Activated CD8-positive, alpha-beta memory T cell treated with anti-CD3 and anti-CD28 coated beads, Interleukin-2, amount 50 U/mL, for 4 hours (primary cell): Measurements from ENCODE around the gene PRRX2.
"Not testable (repeated sequence)": the region's sequence is repeated elsewhere in the genome, so short reads cannot be mapped to it uniquely, and the experiment has no call there.

Source experiments
- DNase-seq: peaks from one replicate; pipeline ENCODE4 v3.0.0-alpha.2; 2020

Gene PRRX2

DNA sequence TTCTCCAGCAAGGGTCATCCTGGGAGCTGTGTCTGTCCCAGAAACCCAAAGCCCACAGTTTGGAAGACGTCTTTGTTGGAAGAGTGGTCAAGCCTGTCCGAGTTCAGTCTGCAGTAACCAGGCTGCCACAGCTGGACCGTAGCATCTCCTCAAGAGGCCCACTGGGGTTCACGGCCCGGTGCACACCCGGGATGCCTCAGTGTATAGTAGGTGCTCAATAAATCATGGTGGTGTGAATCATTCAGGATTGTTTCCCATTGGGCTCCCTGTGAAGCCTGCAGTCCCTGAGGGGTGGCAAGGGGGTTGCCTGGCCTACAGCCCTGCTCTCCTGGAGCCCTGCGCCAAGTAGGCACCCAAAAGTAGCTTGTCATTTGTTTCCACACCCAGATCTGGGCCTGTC is 10.3 kb upstream of the PRRX2 start:
- DNase-seq = no peak

DNA sequence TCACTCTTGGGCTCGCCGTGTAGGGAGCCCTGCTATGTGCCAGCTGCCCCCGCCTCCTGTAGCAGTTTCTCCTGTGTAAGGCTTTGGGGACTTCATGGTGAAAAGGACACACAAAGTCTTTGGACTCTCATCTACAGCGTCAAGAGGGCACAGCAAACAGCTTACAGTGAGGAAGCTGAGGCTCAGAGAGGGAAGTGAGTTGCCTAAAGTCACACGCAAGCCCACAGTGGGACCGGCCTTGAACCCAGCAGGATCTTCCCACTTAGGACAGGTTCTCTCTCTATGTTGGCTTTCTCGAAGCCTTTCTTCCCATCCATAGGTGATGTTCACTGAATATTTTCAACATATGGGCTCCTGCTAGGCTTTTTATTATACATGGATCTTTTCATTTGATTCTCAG is 9.8 kb upstream of the PRRX2 start:
- no peak for DNase-seq

DNA sequence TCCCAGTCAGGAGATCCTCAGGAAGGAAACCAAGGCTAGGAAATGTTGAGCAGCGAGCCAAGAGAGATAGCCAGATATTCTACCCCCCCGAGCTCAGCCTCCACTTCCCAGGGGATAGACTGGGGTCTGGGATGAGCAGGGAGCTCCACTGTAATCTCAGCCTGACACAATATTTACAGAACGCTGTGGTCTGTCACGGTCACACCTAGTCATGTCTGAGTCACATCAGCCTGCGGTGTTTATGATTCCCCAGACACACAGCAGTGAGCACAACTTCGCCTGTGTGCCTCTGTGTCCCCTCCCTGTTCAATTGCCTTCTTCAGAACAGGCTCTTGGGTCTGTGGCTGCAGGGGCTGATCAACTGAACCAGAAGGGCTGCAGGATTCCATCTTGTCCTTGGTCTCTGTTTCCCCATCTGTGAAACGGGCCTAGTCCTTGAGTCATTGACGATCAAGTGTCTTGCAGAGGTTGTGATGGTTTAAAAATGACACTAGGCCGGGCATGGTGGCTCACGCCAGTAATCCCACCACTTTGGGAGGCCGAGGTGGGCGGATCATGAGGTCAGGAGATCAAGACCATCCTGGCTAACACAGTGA is 8.6 kb upstream of the PRRX2 start:
- DNase-seq = no peak

DNA sequence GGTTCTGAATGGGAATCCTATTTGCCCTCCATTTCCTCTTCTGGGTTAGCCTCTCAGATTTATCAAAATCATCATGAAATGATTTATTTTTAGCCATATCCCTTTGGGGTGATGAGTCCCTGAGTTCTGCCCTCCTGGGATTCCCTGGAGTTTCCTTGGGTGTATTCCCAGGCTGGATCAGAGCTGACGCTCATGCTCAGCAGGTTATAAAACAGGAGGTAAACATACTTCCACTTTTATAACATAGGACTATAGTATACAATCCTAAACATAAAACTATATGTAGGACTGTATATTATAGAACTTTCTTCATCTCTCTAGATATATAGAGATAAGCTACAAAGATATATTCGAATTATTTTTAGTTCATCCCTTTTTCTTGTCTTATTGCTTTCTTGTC is 4.4 kb upstream of the PRRX2 start:
- DNase-seq = no peak

DNA sequence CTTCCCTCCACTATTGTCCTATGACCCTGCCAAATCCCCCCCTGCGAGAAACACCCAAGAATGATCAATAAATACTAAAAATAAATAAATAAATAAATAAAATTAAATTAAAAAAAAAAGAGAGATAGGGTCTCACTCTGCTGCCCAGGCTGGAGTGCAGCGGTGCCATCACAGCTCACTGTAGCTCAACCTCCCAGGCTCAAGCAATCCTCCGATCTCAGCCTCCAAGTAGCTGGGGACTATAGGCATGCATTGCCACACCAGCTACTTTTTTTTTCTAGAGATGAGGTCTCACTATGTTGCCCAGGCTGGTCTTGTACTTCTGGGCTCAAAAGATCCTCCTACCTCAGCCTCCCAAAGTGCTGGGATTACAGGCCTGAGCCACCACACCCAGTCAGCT is 3.2 kb upstream of the PRRX2 start:
- DNase-seq = not testable (repeated sequence)

DNA sequence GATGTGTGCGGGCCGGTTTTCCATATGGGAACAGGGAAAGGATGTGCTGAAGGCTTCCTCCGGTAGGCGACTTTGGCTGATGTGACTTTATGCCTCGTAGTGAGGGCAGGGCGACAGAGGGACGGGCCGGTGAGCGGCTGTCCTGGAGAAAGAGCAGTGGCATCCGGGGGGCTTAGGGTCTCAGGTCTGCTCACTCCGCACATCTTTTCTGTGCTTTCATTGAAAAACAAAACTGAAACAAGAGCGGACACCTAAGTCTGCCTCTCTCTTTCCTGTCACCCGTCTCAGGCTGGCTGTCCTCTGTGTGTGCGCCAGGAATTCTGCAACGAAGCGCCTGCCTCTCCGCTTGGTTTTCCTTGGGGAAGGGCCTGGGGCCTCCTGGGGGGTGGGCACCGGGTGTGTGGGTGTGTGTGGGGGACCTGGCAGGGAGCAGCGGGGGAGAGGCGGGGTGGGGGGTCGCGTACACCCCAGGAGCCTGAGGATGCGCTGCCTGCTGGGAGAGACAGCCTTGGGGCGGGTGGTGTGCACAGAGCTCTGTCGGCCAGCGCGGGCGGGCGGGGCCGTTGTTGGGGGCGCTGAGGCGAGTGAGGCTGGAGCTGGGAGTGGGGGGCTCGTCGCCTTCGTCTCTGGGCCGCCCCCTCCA is 580 bp upstream of the PRRX2 start:
- DNase-seq = no peak

DNA sequence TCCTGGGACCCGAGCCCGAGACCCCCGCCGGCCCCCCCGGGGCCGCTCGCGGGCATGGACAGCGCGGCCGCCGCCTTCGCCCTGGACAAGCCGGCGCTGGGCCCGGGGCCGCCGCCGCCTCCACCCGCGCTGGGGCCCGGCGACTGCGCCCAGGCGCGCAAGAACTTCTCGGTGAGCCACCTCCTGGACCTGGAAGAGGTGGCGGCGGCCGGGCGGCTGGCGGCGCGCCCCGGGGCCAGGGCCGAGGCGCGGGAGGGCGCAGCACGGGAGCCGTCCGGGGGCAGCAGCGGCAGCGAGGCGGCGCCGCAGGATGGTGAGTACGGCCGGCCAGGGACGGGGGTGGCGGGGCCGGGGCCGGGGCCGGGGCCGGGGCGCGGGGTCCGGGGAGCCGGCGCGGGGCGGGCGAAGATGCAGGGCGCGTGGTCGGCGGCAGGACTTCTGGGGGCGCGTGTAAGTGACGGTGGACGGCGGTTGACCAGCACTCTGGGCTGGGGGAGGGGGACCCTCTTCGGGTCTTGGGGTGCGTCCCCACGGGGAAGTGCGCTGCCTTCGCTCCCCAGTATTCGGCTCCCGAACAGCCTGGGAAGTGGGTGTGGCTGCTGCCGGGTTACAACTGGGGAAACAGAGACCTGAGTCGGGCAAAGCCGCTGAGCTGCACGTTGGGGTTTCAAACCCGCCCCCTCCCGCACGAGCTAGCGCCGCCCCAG is 520 bp downstream of the PRRX2 start:
- no peak for DNase-seq

DNA sequence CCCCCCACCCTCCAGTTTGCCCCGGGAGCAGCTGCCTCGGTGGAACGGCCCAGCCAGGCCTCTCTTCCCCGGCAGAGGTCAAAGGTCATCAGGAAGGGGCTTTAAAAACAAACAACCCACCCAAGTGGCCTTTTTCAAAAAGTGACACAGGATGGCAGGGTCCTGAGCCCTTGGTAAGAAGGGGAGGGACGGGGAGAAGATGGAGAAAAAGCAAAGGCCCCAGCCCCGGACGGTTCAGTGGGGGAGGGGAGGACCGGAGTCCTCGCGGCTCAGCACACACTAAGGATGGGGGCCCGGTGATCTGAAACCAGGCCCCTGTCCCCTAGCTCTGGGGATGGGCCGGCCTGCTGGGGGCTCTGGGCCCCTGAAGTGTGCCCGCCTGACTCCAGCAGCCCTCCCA is 1.1 kb downstream of the PRRX2 start:
- DNase-seq = no peak

DNA sequence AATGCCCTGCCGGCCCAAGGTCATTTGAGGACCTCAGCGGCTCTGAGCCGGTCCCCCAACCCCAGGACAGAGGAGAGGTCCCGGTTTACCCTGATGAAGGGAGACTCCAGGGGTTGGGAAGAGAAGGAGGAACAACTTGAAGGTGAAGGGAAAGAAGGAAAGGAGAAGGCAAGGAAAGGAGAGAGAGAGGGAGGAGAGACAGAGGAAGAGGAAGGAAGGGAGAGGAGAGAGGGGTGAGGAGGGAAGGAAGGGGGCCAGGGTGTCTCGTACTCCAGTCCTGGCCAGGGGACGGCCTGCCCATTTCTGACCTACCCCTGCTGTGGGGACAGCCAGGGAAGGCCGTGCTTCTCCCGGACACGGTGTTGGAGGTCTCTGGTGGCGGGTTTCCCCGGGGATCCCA is 1.9 kb downstream of the PRRX2 start:
- no peak for DNase-seq

DNA sequence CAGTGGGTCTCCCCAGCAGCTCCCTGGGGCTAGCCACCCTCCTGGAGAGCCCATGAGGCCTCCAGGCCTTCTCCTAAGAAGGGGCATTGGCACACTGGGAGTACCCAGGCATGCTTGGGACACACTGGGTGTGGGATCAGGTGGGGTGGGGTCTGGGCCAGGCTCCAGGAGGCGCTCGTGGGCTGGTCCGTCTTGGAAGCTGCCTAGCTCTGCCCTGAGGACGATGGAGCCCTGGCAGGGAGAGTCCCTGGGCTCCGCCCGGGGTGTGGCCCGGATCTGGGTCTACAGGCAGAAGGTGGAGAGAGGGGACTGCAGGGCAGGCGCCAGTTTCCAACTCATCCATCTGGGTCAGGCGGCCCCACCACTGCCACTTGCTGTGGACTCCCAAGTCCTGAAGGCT is 2.4 kb downstream of the PRRX2 start:
- no peak for DNase-seq

DNA sequence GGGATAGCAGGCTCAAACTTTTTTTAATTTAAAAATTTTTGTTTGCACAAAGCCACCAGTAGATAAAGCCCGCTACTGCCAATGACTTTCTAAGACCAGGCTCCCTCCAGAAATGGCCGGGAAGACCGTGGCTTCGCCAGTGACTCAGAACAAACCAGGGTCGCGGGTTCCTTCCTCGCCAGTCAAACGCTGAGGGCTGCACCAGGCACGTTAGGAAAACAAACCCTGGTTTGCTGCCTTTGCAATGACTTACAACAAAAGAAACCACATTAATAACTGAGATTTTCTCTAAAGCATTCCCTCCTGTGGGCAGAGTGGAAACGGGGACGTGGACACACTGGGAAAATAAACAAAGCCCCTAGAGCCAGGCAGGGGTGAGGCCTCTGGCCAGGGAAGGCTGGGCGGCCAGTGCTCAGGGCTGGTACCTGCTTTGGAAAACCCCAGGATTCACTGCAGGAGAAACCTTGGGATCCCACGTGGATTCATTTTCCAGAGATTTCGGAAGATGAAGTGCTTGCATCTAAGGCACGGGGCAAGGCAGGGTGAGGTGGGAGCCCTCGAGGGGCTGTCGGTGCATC is 3.8 kb downstream of the PRRX2 start:
- DNase-seq = no peak

DNA sequence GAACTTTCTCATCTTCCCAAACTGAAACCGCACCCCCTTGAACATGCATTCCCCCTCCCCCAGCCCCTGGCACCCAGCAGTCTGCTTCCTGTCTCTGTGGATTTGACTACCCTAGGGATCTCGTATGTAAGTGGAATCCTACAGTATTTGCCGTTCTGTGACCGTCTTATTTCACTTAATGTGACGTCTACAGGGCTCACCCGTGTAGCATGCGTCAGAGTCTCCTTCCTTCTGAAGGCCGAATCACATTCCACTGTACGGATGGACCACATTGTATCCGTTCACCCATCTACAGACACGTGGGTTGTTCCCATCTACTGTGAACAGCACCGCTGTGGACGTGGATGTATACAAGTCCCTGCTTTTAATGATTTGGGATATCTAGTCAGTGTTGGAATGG is 4.5 kb downstream of the PRRX2 start:
- DNase-seq = no peak

DNA sequence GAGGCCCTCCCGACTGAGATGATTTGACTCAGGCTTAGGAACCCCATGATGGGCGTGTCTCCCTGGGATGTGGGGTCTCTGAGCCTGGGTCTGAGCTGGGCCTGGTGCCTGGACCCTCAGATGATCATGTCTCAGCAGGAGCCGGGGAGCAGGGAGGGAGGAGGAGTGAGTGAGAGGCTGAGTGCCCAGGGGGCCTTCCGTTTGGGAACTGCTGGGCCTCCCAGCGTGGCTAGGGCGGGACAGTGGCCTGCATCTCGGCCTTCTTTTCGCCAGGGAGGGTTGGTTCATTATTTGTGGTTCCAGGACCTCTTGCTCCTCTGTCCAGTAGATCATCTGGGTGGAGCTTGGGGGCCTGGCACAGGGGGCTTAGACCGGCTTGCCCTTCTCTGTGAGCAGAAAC is 5.6 kb downstream of the PRRX2 start:
- DNase-seq = no peak

DNA sequence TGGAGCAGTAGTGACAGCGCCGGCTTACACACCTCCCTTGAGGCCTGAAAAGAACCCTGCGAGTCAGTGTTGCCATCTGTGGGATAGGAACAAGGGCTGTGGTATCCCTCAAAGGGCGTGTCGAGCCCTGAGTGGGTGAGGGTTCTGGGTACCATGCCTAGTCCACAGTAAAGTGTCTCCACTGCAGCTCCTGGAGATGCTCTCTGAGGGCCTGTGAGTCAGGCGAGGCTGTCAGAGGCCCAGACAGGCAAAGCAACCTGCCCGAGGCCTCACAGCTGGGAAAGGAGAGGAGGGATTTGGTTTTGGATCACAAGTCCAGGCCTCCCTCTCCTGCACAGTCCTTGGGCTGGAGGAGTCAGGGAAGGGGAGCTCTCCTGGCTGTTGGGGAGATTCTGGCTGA is 6.1 kb downstream of the PRRX2 start:
- no peak for DNase-seq

DNA sequence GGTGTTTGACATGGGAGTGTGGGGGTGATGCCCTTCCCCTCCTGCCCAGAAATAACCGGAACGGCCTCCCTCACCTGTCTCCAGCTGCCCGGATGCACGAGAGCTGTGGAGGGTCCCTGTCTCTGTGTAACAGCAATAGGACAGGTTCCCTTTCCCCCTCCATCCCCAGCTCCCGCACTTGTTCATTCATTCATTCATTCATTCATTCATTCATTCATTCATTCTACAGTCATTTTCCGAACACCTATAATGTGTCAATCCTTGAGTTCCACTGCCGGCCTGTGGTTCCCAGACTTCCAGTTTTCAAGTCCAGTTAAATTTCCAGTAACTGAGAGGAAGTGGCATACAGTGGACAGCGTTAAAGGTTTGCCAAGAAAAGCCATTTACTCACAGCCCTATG is 7.3 kb downstream of the PRRX2 start:
- DNase-seq = no peak

DNA sequence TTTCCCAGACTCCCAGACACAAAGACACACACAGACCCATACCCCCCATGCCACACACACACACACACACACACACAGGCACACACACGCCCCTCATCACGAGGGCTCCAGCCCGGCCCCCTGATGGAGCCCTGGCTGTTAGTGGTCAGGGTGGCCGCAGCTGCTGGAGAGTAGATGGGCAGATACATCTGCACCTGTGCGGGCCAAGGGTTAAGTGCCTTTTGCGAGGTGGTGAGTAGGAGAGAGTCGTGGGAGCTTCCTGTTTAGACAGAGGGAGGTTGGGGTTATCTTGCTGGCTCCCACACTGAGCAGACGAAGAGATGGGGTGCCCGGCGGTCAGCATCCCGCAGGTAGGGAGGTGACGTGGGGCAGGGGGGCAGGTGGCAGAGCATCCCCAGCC is 8.2 kb downstream of the PRRX2 start:
- no peak for DNase-seq

DNA sequence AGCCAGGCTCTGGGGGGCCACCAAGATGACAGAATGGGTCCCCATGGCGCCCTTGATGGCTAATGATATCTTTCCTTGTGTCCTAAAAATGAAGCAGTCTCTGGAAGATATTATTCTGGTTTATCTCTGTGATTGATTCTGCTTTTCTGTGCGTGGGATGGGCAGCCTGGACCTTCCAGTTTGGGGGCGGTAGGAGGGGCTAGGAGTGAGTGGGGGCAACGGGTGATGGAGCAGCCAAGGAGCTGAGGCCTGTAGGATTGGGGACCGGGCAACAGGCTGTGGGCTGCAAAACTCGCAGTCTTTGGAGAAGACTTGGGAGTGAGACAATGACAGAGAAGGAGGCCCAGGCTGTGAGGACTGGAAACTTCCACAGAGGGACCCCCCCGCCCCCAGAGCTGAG is 8.8 kb downstream of the PRRX2 start:
- no peak for DNase-seq

DNA sequence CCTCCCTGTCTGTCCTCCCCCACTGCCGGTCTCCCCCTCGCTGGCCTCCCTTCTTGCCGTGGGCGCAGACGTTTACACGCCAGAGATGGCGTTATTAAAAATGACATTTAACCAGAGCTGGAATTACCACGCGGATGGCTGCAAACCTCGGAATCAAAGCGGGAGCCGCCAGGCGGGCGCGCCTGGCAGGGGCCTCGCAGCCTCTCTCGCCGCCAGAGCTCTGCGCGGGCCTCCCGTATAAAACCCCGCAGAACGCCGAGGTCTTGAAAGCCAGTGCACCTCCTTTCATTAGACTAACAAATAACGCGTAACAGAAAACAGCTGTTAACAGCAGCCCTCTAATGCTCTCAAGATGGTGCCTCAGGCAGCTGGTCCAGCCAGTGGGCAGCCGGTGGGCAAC is 10.2 kb downstream of the PRRX2 start:
- no peak for DNase-seq

DNA sequence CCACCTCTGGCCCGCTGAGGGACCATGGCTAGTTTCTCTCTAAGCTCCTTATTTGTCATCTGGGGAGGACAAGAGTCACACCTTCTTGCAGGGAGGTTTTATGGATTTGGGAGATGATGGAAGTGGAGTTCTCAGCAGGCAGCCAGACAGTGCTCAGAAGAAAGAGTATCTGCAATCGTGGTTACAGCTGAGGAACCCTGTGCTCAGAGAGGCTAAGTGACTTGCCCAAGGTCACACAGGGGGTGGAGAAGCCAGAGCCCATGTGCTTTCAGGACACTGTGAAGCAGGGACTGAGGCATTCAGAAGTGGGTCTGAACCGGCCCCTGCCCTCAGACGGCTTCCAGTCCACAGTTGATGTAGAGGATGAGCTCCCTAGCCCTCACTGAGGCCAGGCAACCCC is 10.8 kb downstream of the PRRX2 start:
- DNase-seq = no peak

DNA sequence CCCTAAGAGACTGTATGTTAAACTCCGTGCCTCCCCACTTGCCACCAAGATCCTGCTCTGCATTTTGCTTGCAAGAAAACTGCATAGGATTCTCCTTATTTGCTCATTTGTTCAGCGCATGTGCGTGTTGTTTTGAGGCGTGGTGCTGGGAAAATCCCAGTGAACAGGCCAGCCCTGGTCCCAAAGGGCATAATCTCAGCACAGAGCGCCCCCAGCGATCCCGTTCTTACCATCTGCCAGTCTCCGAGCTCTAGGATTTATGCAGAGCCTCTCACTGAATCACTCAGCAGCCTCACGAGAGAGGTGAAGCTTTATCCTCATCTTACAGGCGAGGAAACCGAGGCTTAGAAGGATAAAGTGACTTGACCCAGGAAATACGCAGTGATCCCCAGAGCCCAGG is 11.5 kb downstream of the PRRX2 start:
- DNase-seq = no peak

DNA sequence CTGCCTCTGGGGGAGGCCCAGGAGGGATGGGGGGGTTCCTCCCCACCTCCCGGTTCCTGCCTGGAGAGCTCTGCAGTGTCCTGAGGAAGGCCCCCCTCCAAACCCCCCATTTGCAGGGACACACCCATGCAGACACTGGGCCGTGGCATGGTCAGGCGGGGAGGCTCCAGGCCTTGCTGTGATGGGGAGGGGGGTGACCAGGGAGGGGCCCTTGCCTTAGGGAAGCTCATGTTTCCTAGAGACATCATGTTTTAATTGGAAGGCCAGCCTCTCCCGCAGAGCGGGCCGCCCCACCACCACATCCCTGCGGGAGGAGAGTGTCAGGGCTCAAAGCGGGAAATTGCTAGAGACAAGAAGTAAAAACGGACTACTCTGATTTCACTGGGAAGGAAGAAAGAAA is 12.0 kb downstream of the PRRX2 start:
- no peak for DNase-seq

DNA sequence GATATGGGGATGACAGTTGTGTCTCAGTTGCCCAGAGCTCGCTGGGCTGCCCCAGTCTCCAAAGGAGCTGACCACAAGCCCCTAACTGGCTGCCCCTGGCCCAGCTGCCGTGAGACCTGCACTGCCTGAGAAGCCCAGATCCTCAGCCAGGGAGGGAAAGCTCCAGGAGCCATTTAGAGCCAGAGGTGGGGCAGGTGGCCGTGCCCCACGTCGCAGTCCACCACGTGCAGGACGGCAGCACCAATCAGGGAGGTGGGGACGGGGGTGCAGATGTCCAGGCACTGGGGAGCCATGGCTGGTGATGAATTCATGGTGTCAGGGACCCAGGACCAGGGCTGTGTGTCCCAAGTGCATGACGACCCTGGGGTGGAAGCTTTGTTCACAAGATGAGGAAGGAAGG is 13.4 kb downstream of the PRRX2 start:
- DNase-seq = no peak

DNA sequence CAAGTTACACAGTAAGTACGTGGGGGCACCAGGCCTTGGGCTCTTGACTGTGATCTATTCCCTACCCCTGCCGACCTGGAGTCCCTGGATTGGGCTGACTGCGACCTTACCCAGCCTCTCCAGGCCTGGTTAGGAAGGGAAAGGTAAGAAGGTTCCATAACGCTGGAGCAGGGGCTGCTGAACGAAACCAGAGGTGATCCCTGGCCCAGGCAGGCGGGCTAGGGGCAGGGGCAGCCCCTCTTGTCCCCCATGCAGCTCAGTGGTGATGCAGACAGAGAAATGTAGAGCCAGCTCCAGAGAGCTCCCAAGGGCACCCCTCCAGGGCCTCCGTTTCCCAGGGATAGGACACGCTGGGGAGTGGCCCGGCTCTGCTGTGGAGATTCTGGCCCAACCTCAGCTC is 14.1 kb downstream of the PRRX2 start:
- no peak for DNase-seq

DNA sequence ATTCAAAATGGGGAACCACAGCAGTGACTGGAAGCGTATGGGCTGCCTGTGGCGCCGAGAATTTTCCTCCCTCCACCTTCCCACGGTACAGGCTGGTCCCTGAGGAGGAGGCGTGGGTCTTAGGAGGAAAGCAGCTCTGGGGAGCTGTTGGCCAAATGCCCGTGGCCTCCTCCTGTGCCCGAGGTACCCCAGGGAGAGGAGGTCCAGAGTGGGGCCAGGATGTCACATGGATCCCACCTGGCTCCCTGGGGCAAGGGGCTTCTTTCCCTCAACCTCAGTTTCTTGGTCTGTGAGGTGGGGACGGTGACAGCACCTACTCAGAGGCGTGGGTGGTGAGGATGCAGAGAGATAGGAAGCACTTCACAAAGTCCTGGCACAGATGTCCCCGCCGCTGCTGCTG is 16.5 kb downstream of the PRRX2 start:
- no peak for DNase-seq

DNA sequence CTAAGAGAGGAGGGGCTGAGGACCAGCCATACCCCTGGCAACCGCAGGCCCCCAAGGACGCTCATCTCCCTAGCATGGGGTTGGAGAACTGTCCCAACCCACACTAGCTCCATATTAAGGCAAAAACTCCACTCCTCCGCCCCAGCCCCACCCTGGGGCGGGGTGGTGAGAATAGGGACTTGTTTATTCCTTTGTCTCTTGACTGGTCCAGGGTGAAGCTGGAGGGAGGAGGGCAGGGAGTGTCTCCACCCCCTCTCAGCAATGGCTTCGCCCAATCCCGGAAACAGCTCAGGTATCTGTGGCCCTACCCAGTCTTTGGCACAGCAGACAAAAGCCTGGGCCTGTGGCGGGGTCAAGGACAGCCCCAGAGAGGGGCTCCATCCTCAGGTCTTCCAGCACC is 16.9 kb downstream of the PRRX2 start:
- no peak for DNase-seq
